ENCODE measurements around the gene SUN5. TPM values are rescaled to one million over a fixed set of nuclear protein-coding genes. Genes with fewer than 3 reads are reported as not detected.
"Not testable (repeated sequence)": the region's sequence is repeated elsewhere in the genome, so short reads cannot be mapped to it uniquely, and the experiment has no call there.

The SUN5 gene, protein sequence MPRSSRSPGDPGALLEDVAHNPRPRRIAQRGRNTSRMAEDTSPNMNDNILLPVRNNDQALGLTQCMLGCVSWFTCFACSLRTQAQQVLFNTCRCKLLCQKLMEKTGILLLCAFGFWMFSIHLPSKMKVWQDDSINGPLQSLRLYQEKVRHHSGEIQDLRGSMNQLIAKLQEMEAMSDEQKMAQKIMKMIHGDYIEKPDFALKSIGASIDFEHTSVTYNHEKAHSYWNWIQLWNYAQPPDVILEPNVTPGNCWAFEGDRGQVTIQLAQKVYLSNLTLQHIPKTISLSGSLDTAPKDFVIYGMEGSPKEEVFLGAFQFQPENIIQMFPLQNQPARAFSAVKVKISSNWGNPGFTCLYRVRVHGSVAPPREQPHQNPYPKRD
- total RNA-seq: not detected
- long read RNA-seq: 0 reads

DNA sequence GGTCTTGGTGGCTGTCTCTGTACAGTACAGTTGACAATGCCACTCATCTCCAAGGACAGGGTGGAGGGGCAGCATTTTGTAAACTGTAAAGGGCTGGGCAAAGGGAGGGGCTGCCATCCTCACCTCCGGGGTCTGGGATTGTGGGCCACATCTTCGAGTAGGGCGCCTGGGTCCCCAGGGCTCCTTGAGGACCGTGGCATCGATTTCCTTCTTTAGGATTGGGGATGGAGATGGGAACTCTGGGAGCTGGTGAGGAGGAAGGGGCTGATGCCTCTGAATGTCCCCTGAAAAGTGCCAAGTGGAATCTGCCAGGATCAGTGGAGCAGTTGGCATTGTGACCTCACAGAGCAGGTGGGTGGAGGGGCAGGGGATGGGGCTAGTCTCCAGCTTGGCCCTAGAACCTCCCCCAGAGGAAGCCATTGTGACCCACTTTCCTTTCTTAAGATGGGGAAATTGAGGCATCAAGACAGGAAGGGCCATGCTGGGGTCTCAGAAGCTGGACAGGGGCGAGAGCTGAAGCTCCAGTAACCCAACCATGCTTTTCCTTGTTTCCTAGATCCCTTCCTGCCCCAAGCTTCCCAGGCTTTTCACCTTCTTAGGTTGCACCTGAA lies at the start of gene SUN5:
Gene SUN5, minus strand, starts transcription at position 293 of the 611 bp plus-strand sequence. Its CDS starts 93 bp downstream, at position 200.
- DNase-seq (no peak), ATAC-seq (no peak)
- intact Hi-C loops (cut with micrococcal nuclease): no loop called here

DNA sequence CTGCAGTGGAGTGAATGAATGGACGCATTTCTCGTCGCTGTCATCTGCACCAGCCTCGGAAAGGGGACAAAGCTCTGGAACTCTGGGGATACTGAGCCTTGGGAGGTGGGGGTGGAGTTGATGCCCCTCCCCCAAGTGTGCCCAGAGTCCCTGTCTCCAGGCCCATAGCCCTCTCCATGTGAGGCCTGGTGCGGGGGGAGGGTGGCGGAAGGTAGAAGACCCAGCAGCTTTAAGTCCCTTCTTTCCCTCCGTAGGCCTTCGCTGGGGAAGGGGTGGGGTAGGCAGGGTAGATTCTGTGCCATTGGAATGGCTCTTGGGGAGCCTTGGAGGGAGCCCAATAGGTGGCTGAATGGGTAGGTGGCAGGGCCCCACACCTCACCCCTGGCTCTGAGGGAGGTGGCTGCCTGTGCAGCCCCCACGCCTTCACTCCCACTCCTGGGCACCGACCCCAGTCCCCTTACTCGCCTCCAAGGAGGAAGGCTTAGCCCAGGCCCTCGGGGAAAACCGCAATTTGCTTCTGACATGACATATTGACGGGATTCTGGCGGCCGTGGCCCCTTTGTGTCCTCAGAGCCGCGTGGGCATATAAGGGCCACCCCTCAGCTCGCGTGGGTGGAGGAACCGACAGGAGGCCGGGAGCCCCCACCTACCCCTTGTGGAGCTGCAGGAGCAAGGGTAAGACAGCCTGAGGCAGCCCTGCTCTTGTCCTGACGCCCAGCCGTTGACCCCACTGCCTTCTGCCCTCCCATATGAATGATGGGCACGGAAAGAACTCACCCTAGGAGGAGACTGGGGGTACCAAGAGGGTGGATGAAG lies 49.3 kb upstream of the SUN5 start, which contains the start of gene BPIFB3:
Gene BPIFB3, plus strand, starts transcription at position 613 of the 816 bp plus-strand sequence. CDS start 1,533 bp downstream, outside the sequence.
- ATAC-seq (no peak), DNase-seq (no peak)
- intact Hi-C loops (cut with micrococcal nuclease): no loop called here

DNA sequence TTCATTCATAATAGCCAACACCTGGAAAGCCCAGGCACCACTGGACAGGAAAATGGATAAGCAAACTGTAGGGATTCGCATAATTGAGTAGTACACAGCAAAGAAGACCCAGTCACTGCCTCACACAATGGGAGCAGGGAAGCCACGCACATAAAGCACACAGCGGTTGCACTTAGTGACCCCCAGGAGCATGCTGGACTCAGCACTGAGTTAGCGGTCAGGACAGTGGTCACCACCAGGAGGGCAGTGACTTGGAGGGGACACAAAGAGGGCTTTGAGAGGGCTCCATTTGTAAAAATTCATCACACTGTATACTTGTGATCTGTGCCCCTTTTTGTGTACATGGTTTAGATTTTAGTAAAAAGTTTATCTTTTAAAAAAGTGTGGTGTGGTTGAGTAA lies 47.1 kb upstream of the SUN5 start:
- ATAC-seq: no peak
- DNase-seq: no peak
- intact Hi-C loops (cut with micrococcal nuclease): no loop called here

DNA sequence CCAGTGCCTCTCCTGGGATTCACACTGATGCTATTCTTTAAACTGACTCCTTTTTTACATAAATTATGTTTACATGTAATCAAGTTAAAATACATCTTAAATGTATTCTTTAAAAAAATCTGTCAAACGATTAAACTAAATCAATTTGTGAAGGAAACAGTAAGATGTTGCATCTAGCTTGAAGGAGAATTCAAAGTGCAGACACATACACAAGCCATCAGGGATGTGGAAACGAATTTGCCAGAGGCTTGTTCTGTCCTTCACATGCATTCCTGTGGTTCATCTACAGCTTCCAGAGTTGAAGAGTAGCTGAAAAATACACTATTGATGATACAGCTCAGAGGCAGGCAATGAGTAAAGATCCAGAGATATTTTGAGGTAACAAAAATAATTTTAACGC lies 42.2 kb upstream of the SUN5 start:
- intact Hi-C loops (cut with micrococcal nuclease): no loop called here
- DNase-seq (no peak), ATAC-seq (no peak)

DNA sequence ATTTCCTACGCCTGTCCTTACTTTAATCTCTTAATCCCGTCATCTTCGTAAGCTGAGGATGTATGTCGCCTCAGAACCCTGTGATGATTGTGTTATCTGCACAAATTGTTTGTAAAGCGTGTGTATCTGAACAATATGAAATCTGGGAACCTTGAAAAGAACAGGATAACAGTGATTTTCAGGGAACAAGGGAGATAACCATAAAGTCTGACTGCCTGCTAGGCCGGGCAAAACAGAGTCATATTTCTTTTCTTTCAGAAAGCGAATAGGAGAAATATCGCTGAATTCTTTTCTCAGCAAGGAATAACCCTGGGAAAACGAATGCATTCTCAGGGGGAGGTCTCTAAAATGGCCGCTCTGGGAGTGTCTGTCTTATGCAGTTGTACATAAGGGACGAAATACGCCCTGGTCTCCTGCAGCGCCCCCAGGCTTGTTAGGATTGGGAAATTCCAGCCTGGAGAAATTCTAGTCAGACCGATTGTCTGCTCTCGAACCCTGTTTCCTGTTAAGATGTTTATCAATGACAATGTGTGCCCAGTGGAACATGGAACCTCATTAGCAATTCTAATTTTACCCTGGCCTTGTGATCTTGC lies 41.0 kb upstream of the SUN5 start:
- DNase-seq; ATAC-seq; intact Hi-C loops (cut with micrococcal nuclease): not testable (repeated sequence)

DNA sequence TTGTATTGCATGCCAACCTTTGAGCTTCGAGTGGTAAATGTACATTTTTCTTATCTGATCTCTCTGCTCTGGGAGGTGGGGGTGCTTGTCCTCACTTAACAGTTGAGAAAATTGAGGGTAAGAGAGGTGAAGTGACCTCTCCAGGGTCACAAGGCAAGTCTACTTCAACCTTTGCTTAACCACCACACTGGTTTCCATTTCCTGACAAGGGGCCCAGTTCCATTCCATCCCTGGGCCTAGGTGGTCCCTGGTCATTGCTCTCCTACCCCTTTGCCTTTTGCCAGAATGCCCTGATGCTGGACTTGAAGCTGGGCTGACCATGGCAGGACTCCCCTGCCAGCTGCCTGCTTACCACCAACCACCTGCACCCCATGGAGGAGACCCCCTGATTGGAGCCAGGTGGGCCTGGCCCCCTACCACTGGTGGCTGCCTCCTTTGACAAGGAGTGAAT lies 39.5 kb upstream of the SUN5 start:
- ATAC-seq (no peak), DNase-seq (no peak)
- intact Hi-C loops (cut with micrococcal nuclease): no loop called here

DNA sequence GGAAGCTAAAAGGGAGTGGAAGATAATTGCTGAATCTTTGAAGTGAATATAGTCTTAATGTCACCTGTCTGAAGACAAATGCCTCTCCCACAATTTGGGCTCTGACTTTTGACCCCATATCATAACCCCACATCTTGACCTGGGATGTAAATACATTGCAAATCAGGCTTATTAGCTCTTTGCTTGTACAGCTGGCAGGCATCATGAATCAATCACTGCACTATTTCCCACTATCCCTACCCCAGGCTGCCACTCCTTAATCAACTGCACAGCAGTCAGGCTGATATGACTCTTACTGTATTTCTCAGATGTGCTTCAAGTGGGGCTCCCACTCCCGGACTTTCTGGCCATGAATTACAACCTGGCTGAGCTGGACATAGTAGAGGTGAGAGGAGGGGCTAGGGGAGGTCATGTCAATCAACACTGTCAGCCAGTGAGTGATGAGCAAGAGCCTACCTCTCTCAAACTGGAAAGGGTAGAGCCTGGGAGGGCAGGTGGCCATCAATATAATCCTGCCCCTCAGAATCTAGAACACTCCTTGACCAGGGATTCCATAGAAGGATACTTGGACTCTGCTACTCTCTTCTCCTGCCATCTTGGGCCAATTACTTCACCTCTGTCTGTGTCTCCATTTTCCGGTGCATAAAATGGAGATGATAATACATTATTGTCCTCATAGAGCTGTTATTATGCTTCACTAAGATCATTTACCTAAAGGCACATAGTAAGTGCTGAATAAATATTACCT lies 38.9 kb upstream of the SUN5 start:
- ATAC-seq (no peak), DNase-seq (no peak)
- intact Hi-C loops (cut with micrococcal nuclease): no loop called here

DNA sequence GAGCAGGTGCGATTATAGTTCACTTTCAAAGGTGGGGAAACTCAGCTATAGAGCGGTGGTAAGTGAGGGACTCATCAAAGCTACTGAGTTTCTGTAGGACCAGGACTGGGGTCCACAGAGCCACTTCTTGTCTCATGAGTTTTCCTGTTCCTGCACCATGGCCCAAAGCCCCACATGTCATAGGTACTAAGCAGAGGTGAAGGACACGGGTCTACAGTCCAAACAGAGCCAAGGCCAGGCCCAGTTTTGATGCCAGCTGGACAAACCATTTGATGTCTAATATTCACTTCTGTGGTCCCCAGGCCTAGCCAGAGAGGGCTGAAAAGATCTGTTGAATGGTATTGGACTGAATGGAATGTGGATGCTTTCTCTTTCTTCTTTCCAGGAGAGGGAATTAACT lies 38.2 kb upstream of the SUN5 start:
- ATAC-seq: no peak
- no peak for DNase-seq
- intact Hi-C loops (cut with micrococcal nuclease): no loop called here

DNA sequence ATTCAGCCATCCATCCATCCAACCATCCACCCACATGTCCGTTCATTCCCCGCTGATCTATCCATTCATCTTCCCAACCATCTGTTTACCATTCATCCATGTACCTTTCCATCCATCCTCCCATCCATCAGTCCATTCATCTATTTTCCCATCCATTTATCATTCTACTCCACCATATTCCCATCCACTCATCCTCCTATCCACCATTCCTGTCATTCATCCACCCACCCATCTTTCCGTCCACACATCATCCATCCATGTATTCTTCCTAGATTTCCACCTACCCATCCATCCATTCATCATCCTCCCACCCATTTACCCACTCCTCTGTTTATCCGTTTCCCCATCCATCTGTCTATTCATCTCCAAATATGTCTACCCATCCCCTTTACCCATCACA lies 34.0 kb upstream of the SUN5 start:
- no peak for ATAC-seq
- no peak for DNase-seq
- intact Hi-C loops (cut with micrococcal nuclease): no loop called here

DNA sequence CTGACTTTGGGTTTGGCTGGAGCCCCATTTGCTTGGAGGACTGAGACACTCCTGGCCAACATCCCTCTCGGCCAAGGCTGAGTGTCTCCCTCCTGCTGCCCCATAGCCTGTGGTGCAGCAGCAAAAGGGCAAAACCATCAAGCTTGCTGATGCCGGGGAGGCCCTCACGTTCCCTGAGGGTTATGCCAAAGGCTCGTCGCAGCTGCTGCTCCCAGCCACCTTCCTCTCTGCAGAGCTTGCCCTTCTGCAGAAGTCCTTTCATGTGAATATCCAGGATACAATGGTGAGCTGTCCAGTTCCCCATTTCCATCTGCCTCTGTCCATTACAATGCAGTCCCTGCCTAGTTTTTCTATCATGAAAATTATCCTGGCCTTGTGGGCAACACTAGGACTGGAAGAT lies 33.2 kb upstream of the SUN5 start:
- DNase-seq (no peak), ATAC-seq (no peak)
- intact Hi-C loops (cut with micrococcal nuclease): no loop called here

DNA sequence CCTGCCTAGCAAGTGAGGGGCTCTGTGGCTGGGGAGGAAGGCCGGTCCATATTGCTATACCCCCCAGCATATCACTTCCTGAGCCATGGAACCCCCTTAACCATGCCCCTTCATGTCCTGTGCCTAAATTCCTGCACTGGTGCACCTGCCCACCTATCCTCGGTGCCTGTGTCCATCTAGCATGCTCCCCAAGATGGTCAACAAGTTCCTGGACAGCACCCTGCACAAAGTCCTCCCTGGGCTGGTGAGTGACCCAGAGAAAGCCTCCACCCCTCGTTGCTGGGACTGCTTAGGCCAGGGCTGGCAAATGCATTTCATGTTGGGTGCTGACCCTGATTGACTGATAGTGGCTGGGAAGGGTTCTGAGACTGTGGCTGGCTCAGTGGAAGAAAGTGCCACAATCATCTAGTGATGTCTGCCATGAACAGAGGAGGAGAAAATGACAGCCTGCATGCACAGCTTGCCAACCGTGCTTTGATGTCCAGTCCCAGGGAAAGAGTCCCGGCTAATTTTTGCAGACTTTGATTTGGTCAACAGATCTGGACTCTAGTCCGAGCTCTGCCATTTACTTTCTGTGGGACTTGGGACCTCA lies 30.8 kb upstream of the SUN5 start:
- no peak for DNase-seq
- intact Hi-C loops (cut with micrococcal nuclease): no loop called here

DNA sequence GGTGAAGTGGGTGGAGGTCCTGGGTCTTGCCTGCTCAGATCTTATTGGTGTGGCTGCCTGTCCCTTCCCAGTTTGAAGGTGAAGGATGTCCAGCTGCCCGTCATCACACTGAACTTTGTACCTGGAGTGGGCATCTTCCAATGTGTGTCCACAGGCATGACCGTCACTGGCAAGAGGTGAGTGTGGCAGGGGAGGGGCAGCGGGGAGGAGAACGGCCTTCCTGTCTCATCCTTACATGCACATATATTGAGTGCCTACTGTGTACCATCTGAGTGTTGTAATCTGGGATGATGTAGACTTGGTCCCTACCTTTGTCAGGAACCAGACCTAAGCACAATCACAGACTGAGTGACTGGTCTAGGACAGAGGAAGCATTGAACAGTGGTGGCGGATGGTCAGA lies 29.9 kb upstream of the SUN5 start:
- DNase-seq (no peak), ATAC-seq (no peak)
- intact Hi-C loops (cut with micrococcal nuclease): no loop called here

More for the DNA sequence above, 30.8 kb upstream of the SUN5 start:
- ATAC-seq: no peak

DNA sequence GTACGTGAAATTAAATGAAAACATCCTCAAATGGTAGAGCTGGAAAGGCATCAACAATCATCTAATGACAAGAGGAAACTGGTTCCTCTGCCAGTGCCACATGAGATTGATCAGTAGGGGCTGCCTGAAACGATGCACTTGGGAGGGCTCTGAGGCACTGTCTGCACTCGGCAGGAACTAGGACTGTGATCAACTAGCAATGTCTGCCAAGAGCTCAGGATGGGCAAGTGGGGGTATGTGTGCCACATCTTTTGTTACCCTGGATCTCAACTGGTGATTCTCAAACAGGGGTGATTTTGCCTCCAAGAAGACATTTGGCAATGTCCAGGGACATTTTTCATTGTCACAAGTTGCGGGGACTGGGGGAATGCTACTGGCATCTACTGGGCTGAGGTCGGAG lies 29.1 kb upstream of the SUN5 start:
- intact Hi-C loops (cut with micrococcal nuclease): no loop called here
- no peak for ATAC-seq
- DNase-seq: no peak

DNA sequence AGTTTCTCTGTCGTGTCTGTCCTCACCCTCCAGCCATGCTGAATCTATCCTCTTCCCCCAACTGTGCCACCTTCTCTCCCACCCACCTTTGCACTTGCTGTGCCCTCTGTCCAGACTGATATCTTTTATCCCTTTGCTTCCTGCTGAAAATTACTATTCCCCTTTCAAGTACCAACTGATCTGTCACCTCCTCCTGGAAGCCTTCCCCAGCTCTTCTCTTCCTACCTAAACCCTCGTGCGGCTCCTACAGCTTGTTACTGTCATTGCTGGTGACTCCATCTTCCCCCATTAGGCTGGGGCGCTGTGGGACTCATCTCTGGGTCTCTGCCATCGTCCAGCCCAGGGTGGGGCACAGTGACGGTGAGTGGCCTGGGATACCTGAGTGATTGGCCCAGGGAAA lies 28.3 kb upstream of the SUN5 start:
- ATAC-seq: no peak
- no peak for DNase-seq
- intact Hi-C loops (cut with micrococcal nuclease): no loop called here

DNA sequence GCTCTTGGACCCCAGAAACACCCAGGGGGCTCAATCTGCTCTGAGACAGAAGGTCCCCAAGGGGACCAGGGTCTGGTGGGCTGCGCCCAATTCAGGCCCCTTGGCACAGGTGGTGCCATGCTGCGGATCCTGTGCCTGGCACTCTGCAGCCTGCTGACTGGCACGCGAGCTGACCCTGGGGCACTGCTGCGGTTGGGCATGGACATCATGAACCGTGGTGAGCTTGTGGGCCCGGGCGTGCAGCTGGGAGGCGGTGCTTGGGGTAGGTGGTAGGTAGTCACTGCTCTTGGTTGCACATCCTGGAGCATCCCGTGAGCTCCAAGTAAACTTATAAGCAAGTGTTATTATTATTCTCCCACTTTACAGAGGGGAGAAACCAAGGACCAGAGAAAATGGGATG lies 27.3 kb upstream of the SUN5 start, which contains the start of gene BPIFB6:
Gene BPIFB6, plus strand, starts transcription at position 118 of the 400 bp plus-strand sequence. Its CDS starts 0 bp downstream, at position 118.
- DNase-seq: no peak
- ATAC-seq: no peak
- intact Hi-C loops (cut with micrococcal nuclease): no loop called here

DNA sequence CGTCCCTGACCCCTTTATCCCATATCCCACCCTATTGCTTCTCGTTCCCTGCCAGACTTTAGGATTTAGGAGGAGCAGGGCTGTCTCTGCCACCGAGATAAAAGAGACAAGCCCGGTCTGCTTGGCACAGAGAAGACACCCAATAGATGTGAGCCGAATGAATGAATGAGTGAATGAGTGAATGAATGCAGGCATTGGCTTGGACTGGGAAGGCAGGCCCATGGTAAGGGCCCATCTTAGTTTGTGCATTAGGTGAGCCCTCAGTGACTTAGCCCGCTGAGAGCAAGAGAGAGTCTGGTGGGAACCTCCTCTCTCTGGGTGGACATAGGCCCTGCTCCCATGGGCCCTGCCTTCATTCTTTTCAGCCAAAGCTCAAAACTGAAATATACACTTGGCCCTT lies 26.3 kb upstream of the SUN5 start:
- intact Hi-C loops (cut with micrococcal nuclease): no loop called here
- ATAC-seq (no peak), DNase-seq (no peak)

DNA sequence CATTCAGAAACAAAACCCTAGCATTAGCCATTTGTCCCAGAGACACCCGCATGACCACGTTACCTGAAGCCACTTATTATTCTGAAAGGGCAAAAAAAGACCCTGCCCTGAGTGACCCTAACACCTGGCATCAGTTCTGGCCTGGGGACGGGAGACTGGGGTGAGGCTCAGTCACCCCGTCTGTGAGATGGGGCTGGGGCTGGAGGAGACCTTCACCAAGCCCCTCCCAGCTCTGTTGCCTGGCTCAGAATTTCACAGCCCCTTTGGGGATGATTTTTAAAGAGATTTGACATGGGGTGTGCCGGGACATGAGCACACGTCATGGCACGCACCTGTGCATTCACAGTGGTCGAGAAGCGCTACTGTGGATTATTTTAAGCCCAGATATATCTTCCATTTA lies 25.8 kb upstream of the SUN5 start:
- DNase-seq: no peak
- no peak for ATAC-seq
- intact Hi-C loops (cut with micrococcal nuclease): no loop called here

DNA sequence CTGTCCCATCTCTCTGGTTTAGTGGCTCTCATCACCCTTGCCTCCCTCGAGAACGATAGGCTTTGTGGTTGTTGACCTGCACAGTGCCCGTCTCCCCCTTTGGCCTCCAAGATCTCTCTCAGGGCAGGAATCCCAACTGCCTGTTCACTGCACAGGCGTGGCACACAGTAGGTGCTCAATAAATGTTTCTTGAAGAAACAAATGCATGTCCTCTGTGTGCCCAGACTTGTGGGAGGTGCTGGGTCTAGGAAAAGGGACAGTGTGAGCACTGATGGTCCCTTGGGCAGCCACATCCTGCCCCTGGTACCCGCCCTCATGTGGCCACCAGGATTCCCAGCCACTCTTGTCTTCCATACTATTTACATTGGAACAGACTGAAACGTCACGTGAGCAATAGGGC lies 24.6 kb upstream of the SUN5 start:
- ATAC-seq: no peak
- intact Hi-C loops (cut with micrococcal nuclease): no loop called here

More for the DNA sequence above, 24.6 kb upstream of the SUN5 start:
- DNase-seq: no peak

Data from left ventricle myocardium superior (tissue), 1 donor.